Ectodermal cell (in vitro differentiated cells): Measurements from ENCODE around the gene TPD52L1. TPM values are rescaled to one million over a fixed set of nuclear protein-coding genes. Genes with fewer than 3 reads are reported as not detected.

Experiments used
- H3K27ac ChIP-seq: 2 replicates; pipeline ENCODE4 v1.7.0; 2013; ENCODE audit warnings: mild to moderate bottlenecking, low read depth, low read length; ENCODE audit not compliant: insufficient read depth, poor library complexity, severe bottlenecking
- H3K27me3 ChIP-seq: 2 replicates; pipeline ENCODE4 v1.7.0; 2013; ENCODE audit warnings: mild to moderate bottlenecking, low read length; ENCODE audit not compliant: insufficient read depth, control insufficient read depth, poor library complexity, severe bottlenecking
- H3K36me3 ChIP-seq: one replicate; pipeline ENCODE4 v1.7.0; 2013; ENCODE audit warnings: low read length; ENCODE audit not compliant: control insufficient read depth, insufficient read depth
- H3K4me1 ChIP-seq: one replicate; pipeline ENCODE4 v1.7.0; 2013; ENCODE audit warnings: low read length; ENCODE audit not compliant: control insufficient read depth, insufficient read depth
- H3K4me3 ChIP-seq: 2 replicates; pipeline ENCODE4 v1.7.0; 2013; ENCODE audit warnings: low read depth, low read length, control low read depth; ENCODE audit not compliant: insufficient read depth
- H3K9me3 ChIP-seq: 2 replicates; pipeline ENCODE4 v1.7.0; 2013; ENCODE audit warnings: mild to moderate bottlenecking, low read length, moderate library complexity; ENCODE audit not compliant: control insufficient read depth
- WGBS, 2 experiments: methylation state at CpG; one replicate each; pipeline ENCODE4 v1.1.7; 2013; ENCODE audit warnings: missing lambda C conversion rate in 2 of 2; 5-methylcytosine and 5-hydroxymethylcytosine counted together
- polyA plus RNA-seq, 4 experiments: library from polyadenylated mRNA; stranded (reverse); fragments of 50-300 nt; gene quantifications; one replicate each; pipeline ENCODE4 v1.2.3, GENCODE V29; 2013

TPD52L1 gene, protein sequence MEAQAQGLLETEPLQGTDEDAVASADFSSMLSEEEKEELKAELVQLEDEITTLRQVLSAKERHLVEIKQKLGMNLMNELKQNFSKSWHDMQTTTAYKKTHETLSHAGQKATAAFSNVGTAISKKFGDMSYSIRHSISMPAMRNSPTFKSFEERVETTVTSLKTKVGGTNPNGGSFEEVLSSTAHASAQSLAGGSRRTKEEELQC
- 8.8 TPM for polyA plus RNA-seq (2013, experiment 1 of 4)
- 7.3 TPM for polyA plus RNA-seq (2013, experiment 2 of 4)
- polyA plus RNA-seq (2013, experiment 3 of 4) = 5.9 TPM
- polyA plus RNA-seq (2013, experiment 4 of 4) = 6.0 TPM

DNA sequence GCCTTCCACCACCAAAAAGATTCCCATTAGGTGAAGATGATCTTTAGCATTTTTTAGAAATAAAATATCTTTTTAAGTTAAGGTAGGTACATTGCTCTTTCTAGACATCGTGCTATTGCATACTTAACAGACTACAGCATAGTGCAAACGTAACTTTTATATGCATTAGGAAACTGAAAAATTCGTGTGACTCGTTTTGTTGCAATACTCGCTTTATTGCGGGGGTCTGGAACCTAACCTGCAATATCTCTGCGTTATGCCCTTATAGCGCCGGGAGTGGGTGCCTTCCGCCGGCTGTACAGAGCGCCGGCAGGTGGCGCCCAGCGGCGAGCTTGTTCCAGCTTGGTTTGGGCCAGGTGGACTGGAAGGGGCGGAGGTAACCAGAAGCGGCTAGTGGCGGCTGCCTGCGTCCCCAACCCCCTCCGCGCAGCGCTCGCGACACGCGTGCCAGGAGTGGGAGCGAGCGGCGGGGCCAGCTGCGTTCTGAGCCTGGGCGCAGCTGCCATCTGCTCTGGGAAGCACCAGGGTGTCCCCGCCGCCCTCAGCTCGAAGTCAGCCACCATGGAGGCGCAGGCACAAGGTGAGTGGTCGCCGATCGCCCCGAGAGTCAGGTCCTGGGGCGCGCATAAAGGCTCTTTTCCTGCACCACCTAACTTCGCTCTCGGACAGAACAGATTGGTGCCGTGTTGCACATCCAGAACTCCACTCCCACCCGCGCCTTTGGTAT lies at the start of gene TPD52L1:
TPD52L1 (plus strand) TSS at position 383 of the 727 bp plus-strand sequence; CDS start at position 562, 179 bp downstream.
- no peak within 1 kb of the TSS for H3K27ac ChIP-seq
- peak within 1 kb of the TSS; percentile 41 for H3K4me3 ChIP-seq
- no peaks in the 10 kb centered on the region for H3K4me1 ChIP-seq
- peaks cover 44% of the 10 kb centered on the region for H3K27me3 ChIP-seq
- WGBS, 2 experiments = 2% methylated on average over 47 of the region's 47 CpGs
- H3K36me3 ChIP-seq = no peaks in the 10 kb centered on the region
- no peaks in the 10 kb centered on the region for H3K9me3 ChIP-seq

- H3K27ac ChIP-seq = peak overlapping the region; percentile 70
- H3K4me1 ChIP-seq = peaks cover 38% of the 10 kb centered on the region
- WGBS, 2 experiments = 0% methylated on average over 4 of the region's 4 CpGs
- H3K4me3 ChIP-seq = no peak overlapping the region
- no peaks in the 10 kb centered on the region for H3K36me3 ChIP-seq
- H3K27me3 ChIP-seq = no peaks in the 10 kb centered on the region
- no peaks in the 10 kb centered on the region for H3K9me3 ChIP-seq
Observed at GRCh38 chr6:125104425-125104824, 49.1 kb upstream of the TPD52L1 start.

DNA sequence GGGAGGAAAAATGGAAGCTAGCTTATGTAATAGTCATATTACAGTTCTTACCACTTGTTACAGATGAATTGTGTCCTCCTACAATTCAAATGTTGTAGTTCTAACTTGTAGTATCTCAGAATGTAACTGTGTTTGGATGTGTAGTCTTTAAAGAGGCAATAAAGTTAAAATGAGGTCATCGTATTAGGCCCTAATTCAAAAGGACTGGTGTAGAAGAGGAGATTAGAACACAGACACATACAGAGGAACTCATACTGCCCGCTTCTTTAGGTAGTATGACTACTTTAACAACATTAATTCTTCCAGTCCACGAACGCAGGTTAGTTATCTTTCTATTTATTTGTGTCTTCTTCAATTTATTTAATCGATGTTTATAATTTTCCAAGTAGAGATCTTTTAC lies 46.5 kb upstream of the TPD52L1 start:
- Histone ChIP-seq H3K36me3 (no peaks in the 10 kb centered on the region), H3K27ac (no peak overlapping the region), H3K9me3 (no peaks in the 10 kb centered on the region), H3K4me3 (no peak overlapping the region), H3K27me3 (no peaks in the 10 kb centered on the region), H3K4me1 (peaks cover 30% of the 10 kb centered on the region)
- 100% methylated on average over 2 of the region's 5 CpGs for WGBS, 2 experiments

GRCh38 chr6:125107896-125108295 lies 45.7 kb upstream of the TPD52L1 start:
- 90 to 98% methylated on average over 2 to 3 of the region's 3 CpGs for WGBS, 2 experiments
- H3K36me3 ChIP-seq = no peaks in the 10 kb centered on the region
- no peak overlapping the region for H3K4me3 ChIP-seq
- H3K27me3 ChIP-seq = no peaks in the 10 kb centered on the region
- no peak overlapping the region for H3K27ac ChIP-seq
- H3K9me3 ChIP-seq = no peaks in the 10 kb centered on the region
- H3K4me1 ChIP-seq = peaks cover 23% of the 10 kb centered on the region

GRCh38 chr6:125110056-125110455 lies 43.5 kb upstream of the TPD52L1 start:
- Histone ChIP-seq H3K36me3 (no peaks in the 10 kb centered on the region), H3K4me1 (peaks cover 2% of the 10 kb centered on the region), H3K9me3 (no peaks in the 10 kb centered on the region), H3K27ac (no peak overlapping the region), H3K27me3 (no peaks in the 10 kb centered on the region), H3K4me3 (no peak overlapping the region)
- no CpG with 5 or more reads among the region's 1 CpG for WGBS, 2 experiments

DNA sequence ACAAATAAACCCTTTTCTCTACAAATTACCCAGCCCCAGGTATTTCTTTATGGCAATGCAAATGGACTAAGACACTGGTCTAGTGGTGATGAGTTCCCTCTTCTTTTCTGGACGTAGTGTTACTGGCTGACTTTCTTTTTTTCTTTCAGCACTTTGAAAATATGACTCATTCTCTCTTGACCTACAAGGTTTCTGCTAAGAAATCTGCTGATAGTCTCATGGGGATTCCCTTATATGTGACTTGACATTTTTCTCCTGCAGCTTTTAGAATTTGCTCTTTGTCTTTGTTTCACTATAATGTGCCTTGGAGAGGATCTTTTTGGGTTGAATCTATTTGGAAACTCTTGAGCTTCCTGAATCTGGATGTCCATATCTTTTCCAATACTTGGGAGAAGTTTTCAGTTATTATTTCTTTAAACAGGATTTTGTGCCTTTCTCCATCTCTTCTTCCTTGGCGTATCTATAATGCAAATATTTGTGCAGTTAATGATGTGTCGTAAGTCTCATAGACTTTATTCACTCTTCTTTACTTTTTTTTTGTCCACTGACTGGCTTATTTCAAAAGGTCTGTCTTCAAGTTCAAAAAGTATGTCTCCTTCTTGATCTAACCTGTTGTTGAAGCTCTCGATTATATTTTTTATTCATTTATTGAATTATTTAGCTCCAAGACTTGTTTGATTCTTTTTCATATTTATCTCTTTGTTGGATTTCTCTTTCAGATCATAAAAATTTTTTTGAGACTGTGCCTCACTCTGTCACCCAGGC lies 42.2 kb upstream of the TPD52L1 start:
- Histone ChIP-seq H3K36me3 (no peaks in the 10 kb centered on the region), H3K9me3 (no peaks in the 10 kb centered on the region), H3K27ac (no peak overlapping the region), H3K4me1 (no peaks in the 10 kb centered on the region), H3K4me3 (no peak overlapping the region), H3K27me3 (no peaks in the 10 kb centered on the region)
- 85 to 95% methylated on average over 2 to 3 of the region's 4 CpGs for WGBS, 2 experiments

DNA sequence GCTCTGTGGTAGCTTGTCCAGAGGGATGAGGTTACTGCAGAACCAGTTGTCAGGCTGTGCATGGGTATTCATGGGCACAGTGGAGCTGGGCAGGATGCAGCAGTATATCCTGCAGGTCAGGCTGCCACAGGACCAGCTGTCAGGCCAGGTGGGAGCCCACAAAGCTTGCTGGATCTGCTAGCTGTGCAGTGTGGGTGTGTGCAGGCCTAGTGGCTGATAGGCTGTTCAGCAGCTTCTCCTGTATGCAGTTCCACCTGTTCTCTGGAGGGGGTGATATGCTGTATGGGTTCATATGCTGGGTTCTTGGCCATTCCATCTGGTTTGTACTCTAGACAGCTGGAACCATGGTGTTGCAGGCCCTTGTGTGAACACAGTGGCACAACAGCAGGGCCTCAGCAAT lies 40.6 kb upstream of the TPD52L1 start:
- H3K4me1 ChIP-seq = no peaks in the 10 kb centered on the region

GRCh38 chr6:125114248-125114858 lies 39.2 kb upstream of the TPD52L1 start:
- no peak overlapping the region for H3K27ac ChIP-seq
- no peaks in the 10 kb centered on the region for H3K9me3 ChIP-seq
- H3K4me3 ChIP-seq = no peak overlapping the region
- H3K36me3 ChIP-seq = no peaks in the 10 kb centered on the region
- 0% methylated on average over 1 of the region's 1 CpG; no CpG with 5 or more reads in 1 of the 2 experiments for WGBS, 2 experiments
- no peaks in the 10 kb centered on the region for H3K27me3 ChIP-seq
- H3K4me1 ChIP-seq = no peaks in the 10 kb centered on the region

More for the DNA sequence above, 40.6 kb upstream of the TPD52L1 start:
- Histone ChIP-seq H3K36me3 (no peaks in the 10 kb centered on the region), H3K9me3 (no peaks in the 10 kb centered on the region), H3K4me3 (no peak overlapping the region), H3K27ac (no peak overlapping the region), H3K27me3 (no peaks in the 10 kb centered on the region)

- H3K36me3 ChIP-seq = no peaks in the 10 kb centered on the region
- H3K9me3 ChIP-seq = no peaks in the 10 kb centered on the region
- H3K4me1 ChIP-seq = no peaks in the 10 kb centered on the region
- WGBS, 2 experiments = 88 to 100% methylated on average over 1 of the region's 1 CpG
- no peak overlapping the region for H3K27ac ChIP-seq
- H3K27me3 ChIP-seq = no peaks in the 10 kb centered on the region
- H3K4me3 ChIP-seq = no peak overlapping the region
Observed at GRCh38 chr6:125116170-125116569, 37.4 kb upstream of the TPD52L1 start.

- Histone ChIP-seq H3K4me1 (no peaks in the 10 kb centered on the region), H3K9me3 (no peaks in the 10 kb centered on the region), H3K4me3 (no peak overlapping the region), H3K27me3 (no peaks in the 10 kb centered on the region), H3K27ac (no peak overlapping the region), H3K36me3 (no peaks in the 10 kb centered on the region)
- 90 to 91% methylated on average over 2 of the region's 4 CpGs for WGBS, 2 experiments
Observed at GRCh38 chr6:125116710-125117109, 36.9 kb upstream of the TPD52L1 start.
